Liver (tissue), 9 donors: ENCODE measurements around the gene GNAS-AS1. TPM values are rescaled to one million over a fixed set of nuclear protein-coding genes. Genes with fewer than 3 reads are reported as not detected.

Source experiments
- DNase-seq: peaks from one replicate; pipeline ENCODE4 v3.0.0-alpha.2; 2017; ENCODE audit warnings: low spot score
- H3K27ac ChIP-seq, 2 donors: one replicate each; pipeline ENCODE4 v1.7.0; 2013; ENCODE audit warnings: inconsistent platforms in 2 of 2, low read length in 2 of 2, control low read depth in 1 of 2, low read depth in 1 of 2, mild to moderate bottlenecking in 1 of 2
- H3K27me3 ChIP-seq, 4 donors: one replicate each; pipeline versions ENCODE4 v1.6.1 to v1.7.0; 2013; ENCODE audit warnings: low read length in 3 of 4, inconsistent platforms in 1 of 4, mild to moderate bottlenecking in 1 of 4, moderate library complexity in 1 of 4; ENCODE audit not compliant: control insufficient read depth in 4 of 4, insufficient read depth in 4 of 4
- H3K36me3 ChIP-seq, 4 donors: one replicate each; pipeline versions ENCODE4 v1.6.1 to v1.7.0; 2013; ENCODE audit warnings: low read length in 3 of 4, mild to moderate bottlenecking in 3 of 4, low read depth in 1 of 4, moderate library complexity in 1 of 4; ENCODE audit not compliant: control insufficient read depth in 4 of 4, insufficient read depth in 3 of 4
- H3K4me1 ChIP-seq, 4 donors: one replicate each; pipeline versions ENCODE4 v1.6.1 to v1.7.0; 2013; ENCODE audit warnings: low read length in 3 of 4, mild to moderate bottlenecking in 3 of 4, moderate library complexity in 1 of 4; ENCODE audit not compliant: control insufficient read depth in 4 of 4, insufficient read depth in 4 of 4
- H3K4me3 ChIP-seq, 3 donors: one replicate each; pipeline versions ENCODE4 v1.6.1 to v1.7.0; 2013; ENCODE audit warnings: low read length in 3 of 3, control low read depth in 1 of 3, low read depth in 1 of 3, mild to moderate bottlenecking in 1 of 3
- H3K9ac ChIP-seq, 2 donors: one replicate each; pipeline ENCODE4 v1.7.0; 2013; ENCODE audit warnings: low read length in 2 of 2, mild to moderate bottlenecking in 2 of 2, moderate library complexity in 2 of 2, control low read depth in 1 of 2, low read depth in 1 of 2
- H3K9me3 ChIP-seq, 4 donors: one replicate each; pipeline versions ENCODE4 v1.6.1 to v1.7.0; 2013; ENCODE audit warnings: low read length in 3 of 4; ENCODE audit not compliant: control insufficient read depth in 4 of 4
- EGR1 ChIP-seq, 2 donors: IDR thresholded peaks; 2 replicates each; pipeline ENCODE4 v1.6.1; 2016 to 2018; ENCODE audit warnings: antibody characterized with exemption in 2 of 2, low read depth in 2 of 2
- FOXA1 ChIP-seq: IDR thresholded peaks from 2 replicates; pipeline ENCODE4 v1.6.1; 2016; ENCODE audit warnings: antibody characterized with exemption
- FOXA2 ChIP-seq: IDR thresholded peaks from 2 replicates; pipeline ENCODE4 v1.6.1; 2016; ENCODE audit warnings: antibody characterized with exemption
- GABPA ChIP-seq, 2 donors: IDR thresholded peaks in 1 of 2; conservative IDR thresholded peaks in 1 of 2; 2 replicates each; pipeline ENCODE4 v1.6.1; 2016; ENCODE audit warnings: antibody characterized with exemption in 2 of 2, mild to moderate bottlenecking in 1 of 2, moderate library complexity in 1 of 2
- HNF4A ChIP-seq, 2 donors: conservative IDR thresholded peaks; 2 replicates each; pipeline ENCODE4 v1.6.1; 2016; ENCODE audit warnings: antibody characterized with exemption in 2 of 2, mild to moderate bottlenecking in 2 of 2
- HNF4G ChIP-seq: IDR thresholded peaks from 2 replicates; pipeline ENCODE4 v1.6.1; 2016; ENCODE audit warnings: antibody characterized with exemption
- RXRA ChIP-seq, 2 donors: IDR thresholded peaks; 2 replicates each; pipeline ENCODE4 v1.6.1; 2017 to 2018; ENCODE audit warnings: antibody characterized with exemption in 2 of 2, mild to moderate bottlenecking in 1 of 2
- SP1 ChIP-seq: IDR thresholded peaks from 2 replicates; pipeline ENCODE4 v1.6.1; 2018; ENCODE audit warnings: antibody characterized with exemption, mild to moderate bottlenecking
- TAF1 ChIP-seq: conservative IDR thresholded peaks from 2 replicates; pipeline ENCODE4 v1.6.1; 2016; ENCODE audit warnings: antibody characterized with exemption, mild to moderate bottlenecking
- YY1 ChIP-seq: IDR thresholded peaks from 2 replicates; pipeline ENCODE4 v1.6.1; 2016; ENCODE audit warnings: antibody characterized with exemption, mild to moderate bottlenecking
- WGBS: extraction: QIAGEN DNeasy Blood & Tissue Kit; methylation state at CpG from one replicate; pipeline ENCODE4 v1.1.7; 2013; 5-methylcytosine and 5-hydroxymethylcytosine counted together
- polyA plus RNA-seq, 2 donors: library from polyadenylated mRNA; stranded (reverse) in 1 of 2; unstranded in 1 of 2; fragments of 200-250 nt in 1 of 2; fragments of >200 nt in 1 of 2; fragmentation: Nextera tagmentation in 1 of 2; extraction: Ambion mirVana in 1 of 2; gene quantifications; one replicate each; pipeline versions ENCODE4 v1.2.1 to v1.2.3, GENCODE V29; 2013 to 2015
- total RNA-seq, 2 donors: library from RNA; depleted of rRNA; stranded (reverse); fragments of >200 nt; gene quantifications; one replicate each; pipeline ENCODE4 v1.2.3, GENCODE V29; 2014
- TF ChIP-seq, protein P1 (sequence below): IDR thresholded peaks from 2 replicates; pipeline ENCODE4 v1.6.1; 2016; ENCODE audit warnings: antibody characterized with exemption
- TF ChIP-seq, protein P2 (sequence below): fragments of 150-350 bp; IDR thresholded peaks from 2 replicates; pipeline ENCODE4 v1.5.1; 2017; ENCODE audit warnings: improper control_type of control experiment, low read depth, low read length; ENCODE audit not compliant: missing input control
- TF ChIP-seq, protein P3 (sequence below): IDR thresholded peaks from 2 replicates; pipeline ENCODE4 v1.6.1; 2016; ENCODE audit warnings: antibody characterized with exemption, mild to moderate bottlenecking
- donor health status: healthy.
- donor health status: healthy.
- donor health status: healthy.
- donor health status: healthy.
- donor health status: healthy.

Gene GNAS-AS1
- total and polyA plus RNA-seq, 4 donors = 0.08 to 0.42 (median 0.09) TPM; not detected in 1

DNA sequence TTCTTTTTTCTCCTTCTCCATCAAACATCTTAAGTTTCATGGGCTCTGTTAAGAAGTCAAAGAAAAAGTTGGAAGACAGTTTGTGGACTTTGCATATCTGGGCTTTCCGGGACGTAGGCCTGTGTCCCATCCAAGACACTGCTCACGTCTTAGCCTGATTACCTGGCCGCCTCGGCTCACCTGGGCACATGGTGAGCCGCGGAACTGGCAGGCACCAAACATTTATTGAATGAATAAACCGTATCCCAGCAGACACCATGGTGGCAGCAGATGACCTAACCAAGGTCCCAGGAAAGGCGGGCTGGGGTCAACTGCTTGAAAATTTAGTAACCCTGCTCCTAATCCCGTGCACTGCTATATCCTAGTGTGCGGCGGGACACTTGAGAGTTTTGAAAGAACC lies 37.4 kb upstream of the GNAS-AS1 start (continued):
- TF ChIP-seq, protein P1, sequence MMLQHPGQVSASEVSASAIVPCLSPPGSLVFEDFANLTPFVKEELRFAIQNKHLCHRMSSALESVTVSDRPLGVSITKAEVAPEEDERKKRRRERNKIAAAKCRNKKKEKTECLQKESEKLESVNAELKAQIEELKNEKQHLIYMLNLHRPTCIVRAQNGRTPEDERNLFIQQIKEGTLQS = no peak
- TF ChIP-seq, protein P2, sequence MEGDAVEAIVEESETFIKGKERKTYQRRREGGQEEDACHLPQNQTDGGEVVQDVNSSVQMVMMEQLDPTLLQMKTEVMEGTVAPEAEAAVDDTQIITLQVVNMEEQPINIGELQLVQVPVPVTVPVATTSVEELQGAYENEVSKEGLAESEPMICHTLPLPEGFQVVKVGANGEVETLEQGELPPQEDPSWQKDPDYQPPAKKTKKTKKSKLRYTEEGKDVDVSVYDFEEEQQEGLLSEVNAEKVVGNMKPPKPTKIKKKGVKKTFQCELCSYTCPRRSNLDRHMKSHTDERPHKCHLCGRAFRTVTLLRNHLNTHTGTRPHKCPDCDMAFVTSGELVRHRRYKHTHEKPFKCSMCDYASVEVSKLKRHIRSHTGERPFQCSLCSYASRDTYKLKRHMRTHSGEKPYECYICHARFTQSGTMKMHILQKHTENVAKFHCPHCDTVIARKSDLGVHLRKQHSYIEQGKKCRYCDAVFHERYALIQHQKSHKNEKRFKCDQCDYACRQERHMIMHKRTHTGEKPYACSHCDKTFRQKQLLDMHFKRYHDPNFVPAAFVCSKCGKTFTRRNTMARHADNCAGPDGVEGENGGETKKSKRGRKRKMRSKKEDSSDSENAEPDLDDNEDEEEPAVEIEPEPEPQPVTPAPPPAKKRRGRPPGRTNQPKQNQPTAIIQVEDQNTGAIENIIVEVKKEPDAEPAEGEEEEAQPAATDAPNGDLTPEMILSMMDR = no peak
- no peak for TF ChIP-seq YY1

DNA sequence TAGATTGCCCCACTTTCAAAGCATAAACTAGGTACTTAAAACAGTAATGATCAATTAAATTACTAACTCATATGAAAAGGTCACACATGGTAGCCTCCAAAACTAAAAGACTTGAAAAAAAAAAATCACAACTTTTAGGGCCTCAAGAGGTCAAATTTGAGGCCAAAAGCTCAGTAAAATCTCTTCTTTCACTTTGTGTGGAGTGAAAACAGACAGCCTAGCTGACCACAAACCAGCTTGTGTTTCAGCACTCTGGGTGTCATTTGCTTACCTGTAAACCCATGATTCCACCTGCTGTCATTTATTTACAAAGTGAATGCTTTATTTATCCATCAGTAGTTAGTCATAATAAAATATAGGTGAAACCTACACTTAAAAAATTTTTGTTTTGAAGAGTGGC lies 35.8 kb upstream of the GNAS-AS1 start:
- H3K27ac ChIP-seq = no peak overlapping the region

DNA sequence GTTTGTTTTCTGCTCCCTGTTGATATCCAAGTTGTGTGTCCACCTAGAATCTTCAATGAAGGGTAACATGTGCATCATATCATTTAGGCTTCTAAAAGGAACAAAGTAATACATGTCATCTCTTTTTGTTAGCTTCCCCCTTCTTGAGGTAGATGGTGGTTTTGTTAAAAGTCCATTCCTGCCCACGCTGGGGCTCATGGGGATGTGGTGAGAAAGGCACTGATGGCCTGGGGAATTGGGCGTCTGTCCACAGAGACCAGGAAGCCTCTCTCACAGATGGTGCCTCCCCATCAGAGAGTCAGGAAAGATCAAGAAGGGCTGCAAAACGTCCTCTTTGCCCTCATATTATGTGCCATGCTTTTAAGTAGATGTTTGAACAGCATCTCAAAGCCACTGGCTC lies 34.3 kb upstream of the GNAS-AS1 start:
- Histone ChIP-seq H3K36me3 (no peaks in the 10 kb centered on the region), H3K9ac (no peak overlapping the region), H3K27me3 (no peaks in the 10 kb centered on the region), H3K27ac (no peak overlapping the region), H3K4me3 (no peak overlapping the region), H3K9me3 (no peaks in the 10 kb centered on the region), H3K4me1 (peaks cover 0 to 7% (median 3%) of the 10 kb centered on the region in 4 donors)
- TF ChIP-seq GABPA (IDR thresholded peaks at IDR 0.05 in 1 of 2, conservative IDR thresholded peaks at IDR 0.05 in 1 of 2) = no peak
- no peak for TF ChIP-seq YY1
- no peak for TF ChIP-seq FOXA2
- TF ChIP-seq HNF4A (conservative IDR thresholded peaks at IDR 0.05) = no peak
- TF ChIP-seq TAF1 = no peak
- TF ChIP-seq, protein P3, sequence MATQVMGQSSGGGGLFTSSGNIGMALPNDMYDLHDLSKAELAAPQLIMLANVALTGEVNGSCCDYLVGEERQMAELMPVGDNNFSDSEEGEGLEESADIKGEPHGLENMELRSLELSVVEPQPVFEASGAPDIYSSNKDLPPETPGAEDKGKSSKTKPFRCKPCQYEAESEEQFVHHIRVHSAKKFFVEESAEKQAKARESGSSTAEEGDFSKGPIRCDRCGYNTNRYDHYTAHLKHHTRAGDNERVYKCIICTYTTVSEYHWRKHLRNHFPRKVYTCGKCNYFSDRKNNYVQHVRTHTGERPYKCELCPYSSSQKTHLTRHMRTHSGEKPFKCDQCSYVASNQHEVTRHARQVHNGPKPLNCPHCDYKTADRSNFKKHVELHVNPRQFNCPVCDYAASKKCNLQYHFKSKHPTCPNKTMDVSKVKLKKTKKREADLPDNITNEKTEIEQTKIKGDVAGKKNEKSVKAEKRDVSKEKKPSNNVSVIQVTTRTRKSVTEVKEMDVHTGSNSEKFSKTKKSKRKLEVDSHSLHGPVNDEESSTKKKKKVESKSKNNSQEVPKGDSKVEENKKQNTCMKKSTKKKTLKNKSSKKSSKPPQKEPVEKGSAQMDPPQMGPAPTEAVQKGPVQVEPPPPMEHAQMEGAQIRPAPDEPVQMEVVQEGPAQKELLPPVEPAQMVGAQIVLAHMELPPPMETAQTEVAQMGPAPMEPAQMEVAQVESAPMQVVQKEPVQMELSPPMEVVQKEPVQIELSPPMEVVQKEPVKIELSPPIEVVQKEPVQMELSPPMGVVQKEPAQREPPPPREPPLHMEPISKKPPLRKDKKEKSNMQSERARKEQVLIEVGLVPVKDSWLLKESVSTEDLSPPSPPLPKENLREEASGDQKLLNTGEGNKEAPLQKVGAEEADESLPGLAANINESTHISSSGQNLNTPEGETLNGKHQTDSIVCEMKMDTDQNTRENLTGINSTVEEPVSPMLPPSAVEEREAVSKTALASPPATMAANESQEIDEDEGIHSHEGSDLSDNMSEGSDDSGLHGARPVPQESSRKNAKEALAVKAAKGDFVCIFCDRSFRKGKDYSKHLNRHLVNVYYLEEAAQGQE = no peak
- TF ChIP-seq HNF4G = no peak
- WGBS = 80% methylated on average over 3 of the region's 3 CpGs
- DNase-seq = no peak

More for the DNA sequence above, 35.8 kb upstream of the GNAS-AS1 start:
- Histone ChIP-seq H3K36me3 (no peaks in the 10 kb centered on the region), H3K27me3 (no peaks in the 10 kb centered on the region), H3K4me3 (no peak overlapping the region), H3K9ac (no peak overlapping the region), H3K9me3 (no peaks in the 10 kb centered on the region), H3K4me1 (peaks cover 4 to 13% (median 6%) of the 10 kb centered on the region in 4 donors)
- TF ChIP-seq GABPA (IDR thresholded peaks at IDR 0.05 in 1 of 2, conservative IDR thresholded peaks at IDR 0.05 in 1 of 2) (no peak), SP1 (no peak), HNF4A (conservative IDR thresholded peaks at IDR 0.05) (no peak), HNF4G (no peak), FOXA1 (no peak), RXRA (IDR thresholded peaks at IDR 0.05) (no peak), FOXA2 (no peak), EGR1 (IDR thresholded peaks at IDR 0.05; ENCODE audit: low read depth in 2 of 2) (no peak)
- no peak for DNase-seq
